Non-pigmented ciliary epithelial cell (primary cell): Measurements from ENCODE around the gene GUK1.
"Not testable (repeated sequence)": the region's sequence is repeated elsewhere in the genome, so short reads cannot be mapped to it uniquely, and the experiment has no call there.

Experiments
- DNase-seq: peaks from one replicate; pipeline ENCODE4 v3.0.0-alpha.2; 2010; ENCODE audit warnings: low read depth

The GUK1 gene

DNA sequence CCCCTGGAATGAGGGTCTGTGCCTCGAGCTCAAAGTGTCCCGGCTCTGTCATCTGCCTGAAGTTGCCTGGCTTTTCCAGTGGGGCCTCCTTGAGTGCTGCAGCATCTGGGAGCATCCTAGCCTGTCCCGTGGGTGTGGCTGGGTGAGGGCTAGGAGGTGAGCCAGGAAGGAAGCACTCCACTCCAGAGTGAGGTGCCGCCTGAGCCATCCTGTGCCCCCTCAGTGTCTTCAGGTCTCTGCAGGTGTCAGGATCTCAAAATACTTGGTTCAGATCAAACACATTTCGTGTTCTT, 37.0 kb downstream of the GUK1 start:
- DNase-seq, result no peak

DNA sequence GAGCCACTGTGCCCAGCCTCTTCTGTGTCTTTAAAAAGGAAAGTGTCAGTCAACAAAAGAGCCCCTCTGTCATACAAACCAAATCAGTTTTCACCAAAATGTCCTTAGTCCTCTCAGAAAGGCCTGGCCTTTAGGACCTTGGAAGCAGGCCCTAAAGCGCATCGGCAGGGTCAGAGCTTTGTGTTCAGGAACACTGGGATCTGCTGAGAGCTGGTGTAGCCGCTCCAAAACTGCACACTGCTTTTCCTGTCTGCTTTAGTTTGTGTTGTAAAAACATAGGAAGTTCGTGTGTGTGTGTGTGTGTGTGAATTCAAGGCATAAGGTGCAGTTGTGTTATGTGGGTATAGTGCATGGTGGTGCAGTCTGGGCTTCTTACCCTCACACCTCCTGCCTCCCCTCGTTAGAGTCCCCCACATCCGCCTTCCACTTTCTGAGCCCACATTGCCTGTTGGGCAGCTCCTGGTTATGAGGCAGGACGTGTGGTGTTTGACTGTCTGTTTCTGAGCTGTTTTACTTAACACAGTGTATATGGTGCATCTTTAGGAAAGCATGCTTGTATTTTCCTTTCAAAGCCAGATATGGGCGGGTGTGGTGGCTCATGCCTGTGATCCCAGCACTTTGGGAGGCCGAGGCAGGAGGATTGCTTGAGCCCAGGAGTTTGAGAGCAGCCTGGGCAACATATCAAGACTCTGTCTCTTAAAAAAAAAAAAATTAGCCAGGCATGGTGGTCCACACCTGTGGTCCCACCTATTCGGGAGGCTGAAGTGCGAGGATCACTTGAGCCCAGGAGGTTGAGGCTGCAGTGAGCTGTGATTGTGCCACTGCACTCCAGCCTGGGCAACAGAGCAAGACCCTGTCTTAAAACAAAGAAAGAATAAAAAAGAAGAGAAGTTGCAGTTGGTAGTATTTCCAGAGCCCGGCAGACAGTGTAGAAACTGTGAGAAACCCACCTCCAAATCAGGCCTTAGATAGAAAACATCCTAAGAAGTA, 37.9 kb downstream of the GUK1 start:
- DNase-seq, result no peak

DNA sequence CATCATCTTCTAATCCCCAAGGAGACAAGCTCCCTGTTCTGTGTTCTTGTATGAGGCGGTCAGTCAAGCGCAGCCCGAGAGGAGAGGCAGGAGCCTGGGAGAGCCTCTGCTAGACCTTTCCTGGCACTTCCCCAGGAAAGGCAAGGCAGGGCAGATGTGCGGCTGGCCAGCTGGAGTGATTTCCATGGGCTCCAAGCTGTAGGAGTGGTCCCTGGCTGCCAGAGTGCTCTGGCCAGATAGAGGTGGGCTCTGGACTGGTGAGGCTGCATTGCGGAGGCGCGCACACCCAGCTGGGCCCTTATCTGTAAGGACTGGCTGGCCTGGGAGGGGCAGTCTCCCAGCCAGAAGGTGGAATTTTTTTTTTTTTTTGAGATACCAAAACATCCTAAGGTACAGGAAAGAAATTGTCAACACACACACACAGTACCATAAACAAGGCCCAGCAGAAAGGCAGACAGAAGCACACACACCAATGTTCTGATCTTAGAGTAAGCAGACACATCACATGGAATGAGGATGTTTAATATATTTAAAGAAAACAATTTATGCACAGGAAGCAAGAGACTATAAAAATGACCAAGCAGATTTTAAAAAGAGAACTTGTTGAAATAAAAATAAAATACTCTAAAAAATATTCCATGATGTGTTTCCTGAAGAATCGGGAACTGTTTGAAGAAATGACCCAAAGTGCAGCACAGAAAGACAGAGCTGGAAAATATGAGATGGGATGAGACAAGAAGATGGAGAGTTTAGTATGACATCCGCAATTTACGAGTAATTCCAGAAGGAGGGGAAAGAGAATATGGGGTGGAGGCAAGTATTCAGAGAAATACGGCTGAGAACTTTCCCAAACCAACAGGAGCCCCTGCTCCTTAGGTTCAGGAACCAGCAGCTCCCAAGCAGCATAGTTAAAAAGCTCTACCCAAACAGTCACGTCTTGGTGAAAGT, 38.9 kb downstream of the GUK1 start:
- DNase-seq, result no peak

DNA sequence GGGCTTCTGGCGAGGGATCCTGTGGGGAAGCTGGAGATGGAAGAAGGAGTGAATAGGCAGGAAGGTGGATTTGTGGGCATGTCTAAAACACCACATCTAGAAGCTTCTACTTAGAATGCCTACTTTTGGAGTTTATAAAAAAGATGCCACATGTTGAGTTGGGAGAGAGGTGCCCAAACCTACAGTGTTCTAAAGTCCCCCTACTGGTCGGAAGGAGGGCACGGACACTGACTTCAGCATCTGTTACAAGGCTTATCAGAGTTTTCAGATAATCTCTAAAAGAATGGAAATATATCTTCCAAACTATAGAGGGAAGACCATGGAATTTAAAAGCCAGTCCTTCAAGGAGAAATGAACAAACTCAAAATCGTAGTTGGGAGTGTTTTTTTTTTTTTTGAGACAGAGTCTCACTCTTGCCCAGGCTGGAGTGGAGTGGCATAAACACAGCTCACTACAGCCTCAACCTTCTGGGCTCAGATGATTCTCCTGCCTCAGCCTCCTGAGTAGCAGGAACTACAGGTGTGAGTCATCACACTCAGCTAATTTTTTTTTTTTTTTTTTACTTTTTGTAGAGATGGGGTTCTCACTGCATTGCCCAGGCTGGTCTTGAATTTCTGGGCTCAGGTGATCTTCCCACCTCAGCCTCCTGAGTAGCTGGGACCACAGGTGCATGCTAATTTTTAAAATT, 40.3 kb downstream of the GUK1 start:
- DNase-seq, result no peak

DNA sequence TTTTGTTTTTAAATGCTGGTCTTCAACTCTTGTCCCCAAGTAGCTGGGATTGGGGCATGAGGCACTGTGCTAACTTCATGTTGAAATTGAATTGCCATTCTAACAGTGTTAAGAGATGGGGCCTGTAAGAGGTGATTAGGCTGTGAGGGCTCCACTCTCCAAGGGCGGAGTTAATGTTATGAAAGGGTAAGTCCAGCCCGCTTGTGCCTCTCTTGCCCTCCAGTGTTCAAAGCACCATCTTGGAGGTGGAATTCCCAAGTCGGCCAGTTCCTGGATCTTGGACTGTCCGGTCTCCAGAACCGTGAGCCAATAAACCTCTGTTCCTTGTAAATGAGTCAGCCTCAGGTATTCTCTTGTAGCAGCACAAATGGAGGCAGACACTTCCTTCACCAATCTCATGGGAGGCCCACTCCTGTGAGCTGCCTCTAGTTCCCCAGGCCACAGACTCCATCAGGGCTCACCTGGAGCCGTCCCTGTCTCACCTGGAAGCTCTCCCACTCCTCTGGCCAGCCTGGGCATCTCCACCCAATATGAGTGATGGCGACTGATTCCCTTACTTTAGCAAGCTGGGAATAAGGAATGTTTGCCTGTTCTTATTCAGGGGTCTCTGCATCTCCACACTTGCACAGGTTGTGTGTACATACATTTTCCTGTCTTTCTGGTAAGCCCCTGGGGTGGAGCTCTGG, 41.0 kb downstream of the GUK1 start:
- DNase-seq, result no peak

DNA sequence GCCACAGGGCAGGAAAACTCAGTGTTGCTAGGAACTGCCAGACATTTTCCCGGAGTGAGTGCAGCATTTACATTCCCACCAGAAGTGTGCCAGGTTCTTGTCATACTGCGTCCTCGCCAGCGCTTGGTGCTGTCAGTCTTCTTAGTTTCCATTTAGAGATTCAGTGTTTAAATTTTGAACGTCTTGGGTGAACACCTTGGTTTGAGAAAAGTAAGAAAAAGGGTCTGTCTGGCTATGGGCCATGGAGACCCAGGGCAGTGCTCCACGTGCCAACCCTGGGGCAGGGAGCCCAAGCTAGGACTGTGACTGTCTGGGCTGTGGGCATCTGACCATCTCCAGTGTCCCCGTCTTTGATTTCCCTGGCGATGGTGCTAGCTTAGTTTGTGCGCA, 41.6 kb downstream of the GUK1 start:
- DNase-seq, result no peak

DNA sequence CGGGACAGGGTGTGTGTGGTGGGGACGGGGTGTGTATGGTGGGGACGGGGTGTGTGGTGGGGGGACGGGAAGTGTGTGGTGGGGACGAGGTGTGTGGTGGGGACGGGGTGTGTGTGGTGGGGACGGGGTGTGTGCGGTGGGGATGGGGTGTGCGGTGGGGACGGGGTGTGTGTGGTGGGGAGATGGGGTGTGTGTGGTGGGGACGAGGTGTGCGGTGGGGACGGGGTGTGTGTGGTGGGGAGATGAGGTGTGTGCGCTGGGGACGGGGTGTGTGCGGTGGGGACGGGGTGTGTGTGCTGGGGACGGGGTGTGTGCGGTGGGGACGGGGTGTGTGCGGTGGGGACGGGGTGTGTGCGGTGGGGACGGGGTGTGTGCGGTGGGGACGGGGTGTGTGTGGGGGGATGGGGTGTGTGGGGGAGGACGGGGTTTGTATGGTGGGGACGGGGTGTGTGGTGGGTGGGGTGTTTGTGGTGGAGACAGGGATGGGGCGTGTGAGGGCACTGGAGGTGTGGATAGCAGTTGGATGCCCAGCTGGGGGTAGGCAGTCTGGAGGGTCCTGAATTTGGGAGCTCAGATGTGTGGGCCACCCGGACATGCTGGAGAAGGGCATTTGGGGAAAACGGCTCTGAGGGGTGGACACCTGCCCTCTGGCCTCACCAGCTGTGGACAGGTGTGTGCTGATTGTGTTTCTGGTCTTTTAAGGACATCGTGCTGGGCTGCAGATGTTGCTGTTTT, 42.4 kb downstream of the GUK1 start:
- DNase-seq, result no peak

DNA sequence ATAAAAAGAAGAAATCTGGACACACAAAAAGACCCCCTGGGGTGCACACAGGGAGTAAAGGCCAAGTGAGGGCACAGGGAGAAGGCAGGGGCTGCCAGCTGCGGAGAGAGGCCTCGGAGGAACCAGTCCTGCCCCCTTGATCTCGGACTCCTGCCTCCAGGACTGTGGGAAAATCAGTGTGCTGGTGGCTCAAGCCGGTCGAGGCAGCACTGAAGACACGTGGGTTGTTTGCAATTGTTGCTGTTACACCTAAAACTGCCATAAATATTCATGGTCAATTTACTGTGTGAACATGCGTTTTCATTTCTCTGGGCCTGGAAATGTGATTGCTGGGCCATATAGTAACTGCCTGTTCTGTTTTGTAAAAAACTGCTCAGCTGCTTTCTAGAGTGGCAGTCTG, 44.1 kb downstream of the GUK1 start:
- DNase-seq, result no peak

DNA sequence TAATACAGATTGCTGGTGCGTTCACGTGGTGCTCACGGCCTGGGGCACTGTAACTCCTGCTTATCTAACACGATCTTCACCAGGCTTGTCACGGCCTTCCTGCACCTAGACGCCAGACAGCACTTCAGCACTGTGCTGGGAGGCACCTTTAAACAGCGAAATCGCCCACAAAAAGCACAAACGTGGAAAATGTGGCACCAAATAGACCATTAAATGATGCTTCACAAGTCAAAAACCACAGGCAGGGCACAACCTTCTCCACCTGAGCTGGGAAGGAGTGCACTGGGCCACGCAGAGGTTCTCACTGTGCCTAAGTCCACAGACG, 45.5 kb downstream of the GUK1 start:
- DNase-seq, result no peak

DNA sequence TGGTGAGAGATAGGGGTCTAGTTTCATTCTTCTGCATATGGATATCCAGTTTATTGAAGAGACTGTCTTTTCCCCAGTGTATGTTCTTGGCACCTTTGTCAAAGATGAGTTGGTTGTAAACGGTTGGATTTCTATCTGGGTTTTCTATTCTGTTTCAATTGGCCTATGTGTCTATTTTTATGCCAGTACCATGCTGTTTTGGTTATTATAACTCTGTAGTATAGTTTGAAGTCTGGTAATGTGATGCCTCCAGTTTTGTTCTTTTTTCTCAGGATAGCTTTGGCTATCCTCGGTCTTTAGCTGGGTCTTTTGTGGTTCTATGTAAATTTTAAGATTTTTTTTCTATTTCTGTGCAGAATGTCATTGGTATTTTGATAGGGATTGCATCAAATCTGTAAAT, 48.2 kb downstream of the GUK1 start:
- DNase-seq, result not testable (repeated sequence)

DNA sequence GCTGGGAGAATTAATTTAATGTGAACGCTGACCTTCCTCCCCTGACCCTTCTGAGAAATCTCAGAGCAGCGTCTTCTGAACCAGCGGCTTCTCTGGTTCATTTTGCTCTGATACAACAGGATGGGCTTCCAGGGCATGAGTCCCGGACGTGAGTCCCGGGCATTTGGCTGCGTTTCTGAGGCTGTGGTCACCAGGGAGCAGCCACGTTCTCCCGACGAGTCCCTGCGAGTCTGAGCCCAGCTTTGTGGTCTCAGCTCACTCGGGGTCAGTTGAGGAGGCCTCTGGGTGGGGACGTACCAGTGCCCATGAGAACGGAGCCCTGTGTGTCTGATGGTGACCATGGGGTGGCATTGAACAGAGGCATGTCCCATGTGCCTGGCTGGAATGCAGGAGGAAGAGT, 50.1 kb downstream of the GUK1 start:
- no peak for DNase-seq

DNA sequence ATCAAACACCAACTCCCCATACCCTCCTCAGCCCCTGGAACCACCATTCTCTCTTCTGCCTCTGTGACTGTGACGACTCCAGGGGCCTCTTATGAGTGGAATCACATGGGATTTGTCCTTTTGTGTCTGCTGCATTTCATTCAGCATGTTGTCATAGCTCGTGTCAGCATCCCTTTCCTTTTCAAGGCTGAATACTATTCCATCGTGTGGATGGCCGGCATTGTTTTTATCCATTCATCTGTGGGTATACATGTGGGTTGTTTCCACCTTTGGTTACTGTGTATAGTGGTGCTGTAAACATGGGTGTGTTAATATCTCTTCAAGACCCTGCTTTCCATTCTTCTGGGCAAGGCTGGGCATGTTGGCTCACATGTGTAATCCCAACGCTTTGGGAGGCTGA, 50.7 kb downstream of the GUK1 start:
- no peak for DNase-seq

DNA sequence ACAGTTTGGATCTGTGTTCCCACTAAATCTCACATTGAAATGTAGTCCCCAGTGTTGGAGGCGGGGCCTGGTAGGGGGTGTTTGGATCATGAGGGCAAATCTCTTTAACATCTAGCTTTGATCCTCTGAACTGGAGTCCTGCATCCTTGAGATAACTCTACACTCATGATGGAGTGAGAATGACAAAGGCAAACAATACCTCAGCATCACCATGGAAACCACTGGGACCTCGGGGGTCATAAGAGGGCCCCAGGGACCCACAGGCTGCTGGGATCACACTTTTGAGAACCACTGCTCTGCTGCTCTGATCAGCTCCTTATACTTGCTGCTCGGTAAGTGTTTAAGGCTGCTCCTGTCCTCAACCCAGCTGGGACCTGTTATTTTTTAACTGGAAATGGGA, 54.4 kb downstream of the GUK1 start:
- DNase-seq, result no peak

DNA sequence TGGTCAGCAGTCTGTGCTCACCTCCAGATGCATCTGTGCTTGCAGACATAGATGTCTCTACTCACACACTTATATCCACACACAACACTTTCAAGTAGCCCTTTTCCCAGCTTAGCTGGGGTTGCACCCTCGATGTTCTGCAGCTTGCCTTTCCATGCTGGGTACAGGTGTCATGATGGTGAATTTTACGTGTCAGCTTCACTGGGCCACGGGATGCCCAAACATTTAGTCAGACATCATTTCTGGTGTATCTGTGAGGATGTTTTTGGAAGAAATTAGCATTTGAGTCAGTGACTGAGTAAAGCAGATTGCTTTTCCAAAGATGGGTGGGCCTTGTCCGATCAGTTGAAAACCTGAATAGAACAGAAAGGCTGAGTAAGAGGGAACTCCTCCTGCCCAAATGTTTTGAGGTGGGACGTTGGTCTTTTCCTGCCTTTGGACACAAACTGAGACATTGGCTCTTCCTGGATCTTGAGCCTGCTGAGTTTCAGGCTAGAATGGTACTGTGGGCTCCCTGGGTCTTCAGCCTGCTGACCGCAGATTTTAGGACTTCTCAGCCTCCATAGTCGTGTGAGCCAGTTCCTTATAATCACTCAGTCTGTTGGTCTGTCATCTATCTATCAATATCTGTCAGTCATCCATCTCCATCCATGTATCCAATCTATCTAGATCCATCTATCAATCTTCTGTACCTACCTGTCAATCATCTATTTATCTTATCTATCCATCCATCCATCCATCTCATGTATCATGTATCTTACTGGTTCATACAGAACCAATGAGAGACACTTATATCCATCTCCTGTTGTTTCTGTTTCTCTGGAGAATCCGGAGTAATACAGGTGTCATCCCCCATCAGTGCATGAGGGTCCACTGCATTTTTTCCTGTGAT, 55.1 kb downstream of the GUK1 start:
- DNase-seq, result no peak

DNA sequence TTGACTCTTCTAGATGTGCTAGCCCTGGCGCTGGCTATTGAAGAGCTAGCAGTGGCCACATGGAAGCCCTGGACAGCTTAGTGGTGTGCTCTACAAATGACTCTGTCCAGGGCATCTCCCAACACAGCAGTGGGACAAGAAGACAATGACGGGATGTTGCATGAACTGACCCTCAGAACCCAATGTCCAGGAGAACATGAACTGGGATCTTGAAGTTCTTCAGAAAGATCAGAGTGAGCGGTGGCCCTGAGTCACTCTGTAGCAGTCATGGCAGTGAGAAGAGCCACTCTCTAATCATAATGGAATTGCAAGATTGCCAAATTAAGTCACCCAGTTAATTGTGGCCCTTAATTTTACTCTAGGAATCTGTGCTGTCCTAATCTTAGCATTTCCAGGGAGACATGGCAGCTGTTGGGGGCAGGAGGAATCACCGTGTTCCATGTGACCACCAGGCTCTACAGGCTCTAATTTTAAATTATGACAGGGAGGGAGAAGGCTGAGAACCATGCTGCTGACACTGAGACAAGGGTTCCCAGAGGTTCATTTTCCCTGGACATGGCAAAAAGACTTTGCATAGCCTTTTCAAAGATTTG, 57.6 kb downstream of the GUK1 start:
- DNase-seq, result no peak
